NT2/D1 (cell line): ENCODE results near the gene MSTN.

Source experiments
- YY1 ChIP-seq: IDR thresholded peaks from 2 replicates; pipeline ENCODE4 v1.6.1; 2011; ENCODE audit not compliant: insufficient read length, insufficient read depth
- ZNF274 ChIP-seq: IDR thresholded peaks from 2 replicates; pipeline ENCODE4 v1.6.1; 2011; ENCODE audit warnings: mild to moderate bottlenecking, low read depth, low read length

DNA sequence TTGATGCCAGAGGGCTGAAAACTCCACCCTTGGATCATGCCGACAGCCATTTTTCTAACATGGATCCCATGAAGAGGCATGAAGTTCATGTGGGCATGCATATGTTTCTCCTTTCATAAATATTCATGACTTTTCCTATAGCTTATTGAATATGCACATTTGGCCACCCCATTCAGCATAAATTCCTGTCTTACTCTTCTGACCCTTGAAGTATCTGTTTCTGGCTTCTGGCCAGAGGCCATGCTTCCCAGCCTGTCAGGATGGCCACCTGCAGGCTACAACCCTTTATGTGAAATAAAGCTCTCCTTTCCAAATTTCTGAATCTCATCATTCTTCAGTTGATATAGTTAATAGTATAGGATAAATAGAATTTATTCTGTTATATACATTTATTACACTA is 19.6 kb upstream of the MSTN start:
- TF ChIP-seq YY1 (no peak), ZNF274 (no peak)
